Mesendoderm (in vitro differentiated cells): ENCODE results near the gene GNAL.
A peak's percentile ranks its signal among the peaks of the same experiment; 100 is the strongest.

Experiments
- DNase-seq: peaks from one replicate; pipeline ENCODE4 v3.0.0; 2013
- H2AK5ac ChIP-seq: 2 replicates; pipeline ENCODE4 v1.6.1; 2013; ENCODE audit warnings: low read length, inconsistent platforms
- H2BK120ac ChIP-seq: 2 replicates; pipeline ENCODE4 v1.6.1; 2013; ENCODE audit warnings: low read depth, mild to moderate bottlenecking, low read length, moderate library complexity, mixed read lengths
- H2BK15ac ChIP-seq: replicated peaks from 2 replicates; pipeline ENCODE4 v1.6.1; 2013; ENCODE audit warnings: low read depth, mild to moderate bottlenecking, moderate library complexity
- H2BK5ac ChIP-seq: 2 replicates; pipeline ENCODE4 v1.6.1; 2013; ENCODE audit warnings: low read length, inconsistent platforms
- H3K18ac ChIP-seq: 2 replicates; pipeline ENCODE4 v1.6.1; 2013; ENCODE audit warnings: mild to moderate bottlenecking, low read length, mixed read lengths
- H3K23ac ChIP-seq: one replicate; pipeline ENCODE4 v1.6.1; 2013; ENCODE audit warnings: low read length
- H3K27ac ChIP-seq: 2 replicates; pipeline ENCODE4 v1.5.1; 2013; ENCODE audit warnings: low read depth, mild to moderate bottlenecking, inconsistent platforms, low read length, moderate library complexity
- H3K27me3 ChIP-seq: 2 replicates; pipeline ENCODE4 v1.6.1; 2013; ENCODE audit warnings: low read length, control low read depth, mild to moderate bottlenecking, inconsistent platforms; ENCODE audit not compliant: insufficient read depth, poor library complexity
- H3K36me3 ChIP-seq: 2 replicates; pipeline ENCODE4 v1.6.1; 2013; ENCODE audit warnings: low read length, inconsistent platforms; ENCODE audit not compliant: control insufficient read depth, insufficient read depth
- H3K4ac ChIP-seq: one replicate; pipeline ENCODE4 v1.6.1; 2013; ENCODE audit warnings: low read depth, mild to moderate bottlenecking, low read length, moderate library complexity
- H3K4me1 ChIP-seq: 2 replicates; pipeline ENCODE4 v1.6.1; 2013; ENCODE audit warnings: low read depth, low read length, inconsistent platforms; ENCODE audit not compliant: control insufficient read depth
- H3K4me2 ChIP-seq: 2 replicates; pipeline ENCODE4 v1.6.1; 2013; ENCODE audit warnings: low read length
- H3K4me3 ChIP-seq: 2 replicates; pipeline ENCODE4 v1.5.1; 2013; ENCODE audit warnings: mild to moderate bottlenecking, low read length
- H3K56ac ChIP-seq: one replicate; pipeline ENCODE4 v1.6.1; 2013; ENCODE audit warnings: low read length
- H3K79me1 ChIP-seq: 2 replicates; pipeline ENCODE4 v1.6.1; 2013; ENCODE audit warnings: low read length, inconsistent platforms
- H3K79me2 ChIP-seq: 2 replicates; pipeline ENCODE4 v1.6.1; 2013; ENCODE audit warnings: mild to moderate bottlenecking, low read length; ENCODE audit not compliant: control insufficient read depth, insufficient read depth
- H3K9ac ChIP-seq: 2 replicates; pipeline ENCODE4 v1.6.1; 2013; ENCODE audit warnings: low read length, inconsistent platforms
- H4K5ac ChIP-seq: one replicate; pipeline ENCODE4 v1.6.1; 2013; ENCODE audit warnings: low read length
- H4K8ac ChIP-seq: one replicate; pipeline ENCODE4 v1.6.1; 2013; ENCODE audit warnings: low read depth, mild to moderate bottlenecking, control low read depth, low read length, moderate library complexity
- whole genome bisulfite sequencing: extraction: QIAGEN DNeasy Blood & Tissue Kit; methylation state at CpG from one replicate; pipeline ENCODE4 v1.1.7; 2013; ENCODE audit warnings: low lambda C conversion rate, missing lambda C conversion rate; ENCODE audit not compliant: insufficient coverage; ENCODE audit errors: extremely low coverage; 5-methylcytosine and 5-hydroxymethylcytosine counted together

Gene GNAL

DNA sequence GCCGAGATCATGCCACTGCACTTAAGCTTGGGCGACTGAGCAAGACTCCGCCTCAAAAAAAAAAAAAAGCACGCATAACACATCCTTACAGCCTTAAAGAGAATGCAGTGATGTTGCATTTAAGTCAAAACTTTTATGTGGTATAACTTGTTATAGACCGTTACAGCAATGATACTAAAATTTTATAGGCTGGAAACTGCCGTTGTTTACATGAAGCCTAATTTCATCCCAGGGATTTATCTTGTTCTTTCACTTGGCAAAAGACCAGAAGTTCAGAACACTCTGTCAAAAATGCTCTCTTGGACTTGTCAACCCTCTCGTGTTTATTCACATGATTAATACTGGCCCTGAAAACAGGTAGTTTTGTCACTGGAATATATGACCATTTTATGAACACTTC, 7.4 kb downstream of the GNAL start:
- Histone ChIP-seq H3K4me2 (no peak overlapping the region), H2BK120ac (no peak overlapping the region), H3K9ac (no peak overlapping the region), H3K4ac (no peak overlapping the region), H2BK5ac (no peak overlapping the region), H3K23ac (no peak overlapping the region), H2BK15ac (no peak overlapping the region), H3K79me2 (peaks cover 2% of the 10 kb centered on the region), H3K27ac (no peak overlapping the region), H3K27me3 (no peaks in the 10 kb centered on the region), H3K18ac (no peak overlapping the region), H3K56ac (no peak overlapping the region), H4K8ac (no peak overlapping the region), H3K4me1 (no peaks in the 10 kb centered on the region), H2AK5ac (no peak overlapping the region), H3K79me1 (peaks cover 17% of the 10 kb centered on the region), H3K4me3 (no peak overlapping the region), H3K36me3 (no peaks in the 10 kb centered on the region), H4K5ac (no peak overlapping the region)
- no CpG with 5 or more reads among the region's 7 CpGs for WGBS
- DNase-seq: no peak

DNA sequence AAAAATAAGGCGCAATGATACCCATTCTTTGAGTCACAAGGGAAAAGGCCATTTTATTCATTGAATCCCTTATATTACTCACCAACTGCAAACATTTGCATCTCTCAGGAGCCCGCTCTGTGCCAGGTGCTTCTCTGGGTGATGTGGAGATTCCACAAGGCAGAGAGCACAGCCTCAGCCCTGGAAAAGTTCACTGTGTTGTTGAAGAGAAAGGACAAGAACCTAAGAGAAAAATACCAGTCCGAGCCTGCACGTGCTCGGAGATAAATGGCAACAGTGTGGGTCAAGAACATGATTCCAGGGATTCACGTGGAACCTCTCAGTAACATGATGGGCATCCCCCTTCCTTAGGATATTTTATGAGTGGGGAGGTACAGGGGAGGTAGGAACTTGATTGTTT, 11.8 kb downstream of the GNAL start:
- no peak overlapping the region for H4K8ac ChIP-seq
- no peak overlapping the region for H3K4ac ChIP-seq
- H3K4me3 ChIP-seq: no peak overlapping the region
- no peak overlapping the region for H3K23ac ChIP-seq
- DNase-seq: no peak
- no peak overlapping the region for H3K27ac ChIP-seq
- no CpG with 5 or more reads among the region's 6 CpGs for WGBS
- no peak overlapping the region for H3K56ac ChIP-seq
- no peaks in the 10 kb centered on the region for H3K4me1 ChIP-seq
- H4K5ac ChIP-seq: no peak overlapping the region
- H3K36me3 ChIP-seq: no peaks in the 10 kb centered on the region
- no peak overlapping the region for H3K9ac ChIP-seq
- no peak overlapping the region for H2BK5ac ChIP-seq
- no peaks in the 10 kb centered on the region for H3K27me3 ChIP-seq
- H3K4me2 ChIP-seq: no peak overlapping the region
- H2BK120ac ChIP-seq: no peak overlapping the region
- H3K79me1 ChIP-seq: peaks cover 9% of the 10 kb centered on the region
- no peak overlapping the region for H3K18ac ChIP-seq
- no peak overlapping the region for H2BK15ac ChIP-seq
- no peak overlapping the region for H2AK5ac ChIP-seq
- H3K79me2 ChIP-seq: peaks cover 2% of the 10 kb centered on the region

DNA sequence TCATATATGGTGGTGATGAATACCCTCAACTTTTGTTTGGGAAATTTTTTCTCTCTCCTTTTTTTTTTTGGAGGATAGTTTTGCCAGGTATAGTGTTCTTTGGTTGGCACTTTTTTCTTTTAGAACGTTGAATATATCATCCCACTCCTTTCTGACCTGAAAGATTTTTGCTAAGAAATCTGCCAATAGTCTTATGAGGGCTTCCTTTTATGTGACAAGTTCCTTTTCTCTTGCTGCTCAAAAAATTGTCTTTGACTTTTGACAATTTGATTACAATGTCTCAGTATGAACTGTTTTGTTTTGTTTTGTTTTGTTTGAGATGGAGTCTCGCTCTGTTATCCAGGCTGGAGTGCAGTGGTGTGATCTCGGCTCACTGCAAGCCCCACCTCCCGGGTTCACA, 21.5 kb downstream of the GNAL start:
- no peaks in the 10 kb centered on the region for H3K79me2 ChIP-seq
- H2BK5ac ChIP-seq: no peak overlapping the region
- H3K9ac ChIP-seq: no peak overlapping the region
- no peak overlapping the region for H3K4ac ChIP-seq
- no peak for DNase-seq
- H3K79me1 ChIP-seq: no peaks in the 10 kb centered on the region
- H3K56ac ChIP-seq: no peak overlapping the region
- no peak overlapping the region for H3K4me2 ChIP-seq
- H3K18ac ChIP-seq: no peak overlapping the region
- H2AK5ac ChIP-seq: no peak overlapping the region
- no peaks in the 10 kb centered on the region for H3K36me3 ChIP-seq
- no CpG with 5 or more reads among the region's 4 CpGs for WGBS
- peaks cover 24% of the 10 kb centered on the region for H3K4me1 ChIP-seq
- no peak overlapping the region for H3K27ac ChIP-seq
- no peak overlapping the region for H3K4me3 ChIP-seq
- no peak overlapping the region for H4K8ac ChIP-seq
- H3K23ac ChIP-seq: no peak overlapping the region
- H3K27me3 ChIP-seq: no peaks in the 10 kb centered on the region
- H4K5ac ChIP-seq: no peak overlapping the region
- H2BK15ac ChIP-seq: no peak overlapping the region
- no peak overlapping the region for H2BK120ac ChIP-seq

DNA sequence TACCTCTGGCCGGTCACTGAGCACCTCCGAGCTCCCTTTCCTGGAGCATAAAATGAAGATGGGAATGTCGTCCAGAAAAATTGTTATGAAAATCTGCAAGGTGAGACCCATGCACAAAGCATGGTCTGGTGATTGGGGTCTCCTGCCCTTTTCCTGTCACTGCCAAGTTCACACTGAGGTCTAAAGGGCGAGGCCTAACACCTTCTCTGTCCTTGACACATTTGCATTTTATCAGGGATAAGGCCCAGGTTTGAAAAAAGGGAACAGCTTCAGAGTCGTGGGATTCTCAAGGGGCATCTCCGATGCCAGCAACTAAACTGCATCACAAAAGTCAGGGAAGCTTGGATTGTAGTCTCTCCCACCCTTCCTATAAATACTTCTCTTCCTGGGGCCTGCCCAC, 24.7 kb downstream of the GNAL start:
- Histone ChIP-seq H3K79me1 (no peaks in the 10 kb centered on the region), H4K8ac (no peak overlapping the region), H3K23ac (peak overlapping the region; percentile 92), H3K9ac (peak overlapping the region; percentile 68), H3K56ac (peak overlapping the region; percentile 86), H2BK5ac (peak overlapping the region; percentile 99), H3K27me3 (no peaks in the 10 kb centered on the region), H3K79me2 (no peaks in the 10 kb centered on the region), H3K4me2 (peak overlapping the region; percentile 30), H4K5ac (peak overlapping the region; percentile 74), H3K4me1 (peaks cover 24% of the 10 kb centered on the region), H3K4me3 (no peak overlapping the region), H3K36me3 (no peaks in the 10 kb centered on the region), H2BK120ac (peak overlapping the region; percentile 75), H2AK5ac (peak overlapping the region; percentile 29), H3K18ac (peak overlapping the region; percentile 81), H3K27ac (peak overlapping the region; percentile 85), H3K4ac (peak overlapping the region; percentile 97), H2BK15ac (no peak overlapping the region)
- no CpG with 5 or more reads among the region's 6 CpGs for WGBS
- DNase-seq: peak; percentile 78

DNA sequence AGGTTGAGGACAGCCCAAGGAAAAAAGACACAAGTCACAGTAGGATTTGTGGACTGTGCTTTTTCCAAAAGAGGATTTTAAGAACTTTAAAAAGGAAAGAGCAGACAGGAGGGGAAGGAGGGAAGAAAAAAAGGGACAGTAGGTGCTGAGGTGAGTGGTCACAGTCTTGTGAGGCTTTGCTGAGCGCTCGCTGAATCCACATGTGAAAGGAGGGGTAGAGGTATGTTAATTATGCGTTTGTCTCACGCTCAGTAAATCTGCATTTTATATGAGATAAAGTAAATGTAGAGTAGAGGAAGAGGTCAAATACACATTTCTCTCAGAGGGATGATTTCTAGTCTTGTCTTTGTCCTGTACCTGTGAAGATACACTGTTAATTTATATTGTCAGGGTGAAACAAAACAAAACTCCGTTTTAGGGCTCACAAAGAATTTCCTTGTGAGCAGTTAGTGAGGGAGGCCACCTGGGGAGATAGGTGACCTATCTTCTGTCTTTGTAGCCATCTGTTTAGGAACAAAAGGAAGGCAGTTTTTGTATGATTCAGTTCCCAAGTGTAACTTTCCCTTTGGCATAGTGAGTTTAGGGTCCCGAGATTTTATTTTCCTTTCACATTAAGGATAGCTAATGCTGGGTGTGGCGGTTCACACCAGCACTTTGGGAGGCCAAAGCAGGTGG, 25.3 kb downstream of the GNAL start:
- Histone ChIP-seq H3K79me1 (no peaks in the 10 kb centered on the region), H3K27ac (peak overlapping the region; percentile 85), H3K4me2 (peak overlapping the region; percentile 30), H3K56ac (peak overlapping the region; percentile 86), H2BK15ac (peak overlapping the region; percentile 61), H3K4me1 (peaks cover 24% of the 10 kb centered on the region), H2BK5ac (peak overlapping the region; percentile 99), H2AK5ac (no peak overlapping the region), H3K9ac (peak overlapping the region; percentile 68), H3K18ac (peak overlapping the region; percentile 81), H3K4ac (peak overlapping the region; percentile 97), H3K27me3 (no peaks in the 10 kb centered on the region), H4K5ac (peak overlapping the region; percentile 74), H4K8ac (no peak overlapping the region), H3K23ac (peak overlapping the region; percentile 92), H2BK120ac (peak overlapping the region; percentile 75), H3K79me2 (no peaks in the 10 kb centered on the region), H3K4me3 (no peak overlapping the region), H3K36me3 (no peaks in the 10 kb centered on the region)
- DNase-seq: peak; percentile 96
- no CpG with 5 or more reads among the region's 7 CpGs for WGBS
